GM10266 (cell line): ENCODE data around the gene FLRT3.

Source experiments
- DNase-seq: peaks from one replicate; pipeline ENCODE4 v3.0.0; 2012; ENCODE audit errors: extremely low spot score
- CTCF ChIP-seq: IDR thresholded peaks from 2 replicates; pipeline ENCODE4 v1.5.1; 2012; ENCODE audit warnings: mild to moderate bottlenecking, low read depth; ENCODE audit not compliant: control insufficient read depth, insufficient read depth; ENCODE audit errors: missing control alignments

The FLRT3 gene

DNA sequence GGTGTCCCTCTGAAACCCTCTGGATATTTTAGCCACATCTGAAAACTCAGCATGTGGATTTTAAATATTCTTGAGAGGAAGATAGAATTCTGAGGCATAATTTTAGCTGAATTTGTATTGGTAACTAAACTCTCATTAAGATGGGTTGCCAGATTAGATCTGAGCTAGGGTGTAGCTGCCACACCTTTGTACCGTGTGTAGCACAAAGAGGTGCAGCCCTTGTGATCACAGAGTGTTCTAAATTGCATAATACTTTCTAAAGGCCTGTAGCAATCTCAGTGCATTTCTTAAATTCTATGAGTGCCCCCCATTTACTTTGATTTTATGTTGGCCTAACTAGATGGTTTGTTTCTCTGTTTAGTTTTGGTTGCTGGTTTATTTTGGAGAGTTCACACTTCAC lies 53.0 kb downstream of the FLRT3 start:
- TF ChIP-seq CTCF, result no peak
- no peak for DNase-seq

- DNase-seq, result no peak
- TF ChIP-seq CTCF, result no peak
Observed at GRCh38 chr20:14282140-14282539, 55.3 kb downstream of the FLRT3 start.
